ENCODE data around the gene MDH2.
A peak's percentile ranks its signal among the peaks of the same experiment; 100 is the strongest.

The MDH2 gene

GRCh38 chr7:76063525-76063924, 15.6 kb downstream of the MDH2 start:
- no peak for DNase-seq
- H3K27me3 ChIP-seq: no peaks in the 10 kb centered on the region
- H3K36me3 ChIP-seq: peaks cover 85 to 95% (median 93%) of the 10 kb centered on the region in 3 donors
- no peaks in the 10 kb centered on the region for H3K9me3 ChIP-seq
- H3K27ac ChIP-seq: no peak overlapping the region
- no peak overlapping the region for H3K4me3 ChIP-seq
- TF ChIP-seq CTCF (IDR thresholded peaks at IDR 0.05): no peak
- intact Hi-C loops (cut with DNase I; ENCODE audit: low total_unique reads): no loop called here
- no peaks in the 10 kb centered on the region for H3K4me1 ChIP-seq

GRCh38 chr7:76064208-76064970, 16.5 kb downstream of the MDH2 start:
- intact Hi-C loops (cut with DNase I; ENCODE audit: low total_unique reads): no loop called here
- TF ChIP-seq CTCF (IDR thresholded peaks at IDR 0.05): no peak
- H3K36me3 ChIP-seq: peaks cover 77 to 86% (median 84%) of the 10 kb centered on the region in 3 donors
- H3K27me3 ChIP-seq: no peaks in the 10 kb centered on the region
- no peak overlapping the region for H3K4me3 ChIP-seq
- peaks cover 0 to 3% (median 2%) of the 10 kb centered on the region in 4 donors for H3K4me1 ChIP-seq
- no peaks in the 10 kb centered on the region for H3K9me3 ChIP-seq
- DNase-seq: no peak
- H3K27ac ChIP-seq: no peak overlapping the region

- no peak overlapping the region for H3K4me3 ChIP-seq
- H3K9me3 ChIP-seq: no peaks in the 10 kb centered on the region
- intact Hi-C loops (cut with DNase I; ENCODE audit: low total_unique reads): no loop called here
- H3K27ac ChIP-seq: no peak overlapping the region
- no peak for DNase-seq
- no peak for TF ChIP-seq CTCF (IDR thresholded peaks at IDR 0.05)
- H3K27me3 ChIP-seq: no peaks in the 10 kb centered on the region
- peaks cover 0 to 6% (median 5%) of the 10 kb centered on the region in 4 donors for H3K4me1 ChIP-seq
- peaks cover 70 to 79% (median 77%) of the 10 kb centered on the region in 3 donors for H3K36me3 ChIP-seq
Measured at GRCh38 chr7:76065016-76065612, 17.2 kb downstream of the MDH2 start.

GRCh38 chr7:76066716-76067503, 19.0 kb downstream of the MDH2 start:
- H3K4me3 ChIP-seq: no peak overlapping the region
- no peak for DNase-seq
- TF ChIP-seq CTCF (IDR thresholded peaks at IDR 0.05): no peak
- H3K27me3 ChIP-seq: no peaks in the 10 kb centered on the region
- H3K4me1 ChIP-seq: peaks cover 0 to 6% (median 5%) of the 10 kb centered on the region in 4 donors
- H3K36me3 ChIP-seq: peaks cover 52 to 61% (median 59%) of the 10 kb centered on the region in 3 donors
- H3K27ac ChIP-seq: no peak overlapping the region
- intact Hi-C loops (cut with DNase I; ENCODE audit: low total_unique reads): no loop called here
- H3K9me3 ChIP-seq: no peaks in the 10 kb centered on the region

- no peaks in the 10 kb centered on the region for H3K27me3 ChIP-seq
- H3K9me3 ChIP-seq: peaks cover 0 to under 1% (median 0%) of the 10 kb centered on the region in 3 donors
- DNase-seq: peak; percentile 45 to 73
- H3K4me1 ChIP-seq: peaks cover 0 to 6% (median 5%) of the 10 kb centered on the region in 4 donors
- H3K4me3 ChIP-seq: no peak overlapping the region
- no peak for TF ChIP-seq CTCF (IDR thresholded peaks at IDR 0.05)
- peaks cover 29 to 38% (median 36%) of the 10 kb centered on the region in 3 donors for H3K36me3 ChIP-seq
- intact Hi-C loops (cut with DNase I; ENCODE audit: low total_unique reads): no loop called here
- no peak overlapping the region for H3K27ac ChIP-seq
Measured at GRCh38 chr7:76069238-76069638, 21.3 kb downstream of the MDH2 start.
